Jurkat, Clone E6-1 (cell line): Measurements from ENCODE around the gene ATXN7L1.
"Not testable (repeated sequence)": the region's sequence is repeated elsewhere in the genome, so short reads cannot be mapped to it uniquely, and the experiment has no call there.

Experiments
- DNase-seq: peaks from one replicate; pipeline ENCODE4 v3.0.0-alpha.2; 2011; ENCODE audit warnings: low read depth, low spot score
- H3K4me3 ChIP-seq: 2 replicates; pipeline ENCODE4 v1.5.1; 2011; ENCODE audit warnings: mild to moderate bottlenecking, low read length, control low read depth, moderate library complexity

Gene ATXN7L1

DNA sequence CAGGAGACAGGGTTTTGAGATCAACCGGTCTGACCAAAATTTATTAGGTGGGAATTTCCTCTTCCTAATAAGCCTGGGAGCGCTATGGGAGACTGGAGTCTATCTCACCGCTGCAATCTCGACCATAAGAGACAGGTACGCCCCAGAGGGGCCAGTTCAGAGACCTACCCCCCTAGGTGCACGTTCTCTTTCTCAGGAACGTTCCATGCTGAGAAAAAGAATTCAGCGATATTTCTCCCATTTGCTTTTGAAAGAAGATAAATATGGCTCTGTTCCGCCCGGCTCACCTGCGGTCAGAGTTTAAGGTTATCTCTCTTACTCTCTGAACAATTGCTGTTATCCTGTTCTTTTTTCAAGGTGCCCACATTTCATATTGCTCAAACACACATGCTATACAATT, 179.2 kb downstream of the ATXN7L1 start:
- not testable (repeated sequence) for H3K4me3 ChIP-seq

DNA sequence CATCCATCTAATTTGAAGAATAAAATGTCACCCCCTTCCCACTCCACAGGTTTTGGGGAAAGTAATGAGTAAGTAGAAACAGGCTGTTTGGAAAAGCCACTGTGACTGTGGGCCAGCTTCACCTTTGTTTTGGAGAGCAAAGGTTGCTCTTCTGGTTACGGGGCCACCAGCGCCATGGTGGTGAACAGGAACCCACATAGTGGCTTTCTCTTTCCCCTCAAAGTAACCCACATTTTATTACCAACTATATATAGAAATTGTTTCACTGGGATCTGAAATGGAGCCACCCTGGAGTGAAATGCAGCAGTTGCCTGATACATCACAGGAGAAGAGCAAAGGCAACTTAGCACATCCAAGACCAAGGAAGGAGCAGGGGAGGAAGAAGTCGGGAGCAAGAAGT, 182.8 kb downstream of the ATXN7L1 start:
- no peak overlapping the region for H3K4me3 ChIP-seq
- DNase-seq, result no peak

More for the DNA sequence above, 179.2 kb downstream of the ATXN7L1 start:
- DNase-seq, result not testable (repeated sequence)

DNA sequence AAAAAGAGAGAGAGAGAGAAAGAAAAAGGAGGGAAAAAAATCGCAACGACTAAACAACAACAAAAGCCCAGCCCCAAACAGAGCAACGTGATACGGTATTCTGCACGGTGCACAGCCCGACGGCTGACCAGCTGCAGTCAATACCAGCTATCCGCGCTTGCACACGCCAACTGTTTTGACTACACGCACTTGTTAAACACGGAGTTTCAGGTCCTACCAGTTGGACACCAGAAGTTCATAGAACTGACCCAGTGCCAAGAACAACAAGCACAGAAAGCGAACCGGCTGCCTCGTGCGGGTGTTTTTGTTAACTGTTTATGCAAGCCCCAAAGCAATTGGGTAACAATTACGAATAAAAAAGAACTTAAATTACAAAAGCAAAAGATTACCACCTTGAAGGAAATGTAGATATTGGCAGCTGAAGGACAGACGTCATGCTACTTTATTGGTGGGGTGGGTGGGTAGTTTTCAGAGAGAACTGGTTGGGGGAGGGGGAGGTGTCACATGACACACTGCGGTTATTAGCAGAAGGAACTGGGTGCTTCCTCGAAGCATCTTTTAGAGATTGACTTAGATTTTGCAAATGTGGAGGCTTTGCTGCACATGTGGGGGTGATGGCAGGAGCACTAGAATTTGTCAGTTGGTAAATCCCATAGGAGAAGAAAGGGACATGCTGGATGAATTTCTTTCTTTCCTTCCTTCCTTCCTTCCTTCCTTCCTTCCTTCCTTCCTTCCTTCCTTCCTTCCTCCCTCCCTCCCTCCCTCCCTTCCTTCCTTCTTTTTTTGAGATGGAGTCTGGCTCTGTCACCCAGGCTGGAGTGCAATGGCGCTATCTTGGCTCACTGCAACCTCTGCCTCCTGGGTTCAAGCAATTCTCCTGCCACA, 184.5 kb downstream of the ATXN7L1 start:
- H3K4me3 ChIP-seq, result no peak overlapping the region
- DNase-seq, result no peak

DNA sequence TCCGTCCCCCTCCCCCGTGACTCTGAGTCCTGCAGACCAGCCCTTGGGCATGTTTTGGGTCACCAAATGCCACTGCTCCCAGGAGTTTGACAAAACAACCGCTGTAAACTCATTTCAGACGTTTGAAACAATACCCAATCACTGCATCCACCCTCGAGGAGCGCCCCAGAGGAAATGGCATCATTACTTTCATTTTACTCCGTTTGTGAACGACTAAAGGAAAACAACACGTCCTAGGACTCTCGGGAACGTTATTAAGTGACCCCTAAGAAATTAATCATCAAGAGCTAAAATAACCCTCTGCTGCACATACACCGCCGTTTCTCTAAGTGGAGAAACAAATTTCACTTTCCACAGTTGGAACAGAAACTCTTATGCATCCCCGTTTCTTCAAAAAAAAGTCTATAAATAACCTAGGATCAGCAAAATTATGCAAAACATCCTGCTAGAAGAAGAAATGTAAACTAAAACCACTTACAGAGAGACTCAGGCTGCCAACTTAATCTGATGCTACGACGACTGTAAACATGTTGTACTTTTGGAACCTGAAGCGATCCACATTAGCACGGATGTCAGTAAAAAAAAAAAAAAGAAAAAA, 185.2 kb downstream of the ATXN7L1 start:
- no peak for DNase-seq
- H3K4me3 ChIP-seq, result peak overlapping the region; percentile 39

DNA sequence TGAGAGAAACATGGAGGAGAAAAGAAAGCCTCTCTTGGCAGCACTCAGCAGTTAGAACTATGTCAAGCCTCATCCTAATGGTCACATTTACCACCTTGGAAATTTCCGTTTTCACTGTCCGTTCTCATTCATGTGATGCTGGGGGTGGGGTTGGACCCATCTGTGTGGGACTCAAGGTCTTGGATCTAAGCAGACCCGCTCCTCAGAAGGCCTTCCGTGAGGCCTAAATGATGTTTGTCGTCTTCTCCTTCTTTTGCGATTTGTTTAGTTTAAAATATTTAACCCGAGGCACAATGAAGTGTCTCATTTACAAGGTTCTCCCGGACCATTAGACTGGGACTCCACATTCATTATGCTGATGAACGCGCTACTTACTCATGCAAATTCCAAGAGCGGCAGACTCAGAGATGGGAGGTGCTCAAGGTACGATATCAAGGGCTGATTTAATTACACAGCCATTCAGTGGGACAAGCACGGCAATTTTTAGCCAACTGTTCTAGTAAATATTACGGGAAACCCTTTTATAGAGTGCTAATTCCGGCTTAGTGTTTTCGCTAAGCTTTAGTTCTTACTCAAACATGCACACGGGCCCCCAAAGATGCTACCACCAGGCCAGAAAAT, 186.0 kb downstream of the ATXN7L1 start:
- H3K4me3 ChIP-seq, result no peak overlapping the region

DNA sequence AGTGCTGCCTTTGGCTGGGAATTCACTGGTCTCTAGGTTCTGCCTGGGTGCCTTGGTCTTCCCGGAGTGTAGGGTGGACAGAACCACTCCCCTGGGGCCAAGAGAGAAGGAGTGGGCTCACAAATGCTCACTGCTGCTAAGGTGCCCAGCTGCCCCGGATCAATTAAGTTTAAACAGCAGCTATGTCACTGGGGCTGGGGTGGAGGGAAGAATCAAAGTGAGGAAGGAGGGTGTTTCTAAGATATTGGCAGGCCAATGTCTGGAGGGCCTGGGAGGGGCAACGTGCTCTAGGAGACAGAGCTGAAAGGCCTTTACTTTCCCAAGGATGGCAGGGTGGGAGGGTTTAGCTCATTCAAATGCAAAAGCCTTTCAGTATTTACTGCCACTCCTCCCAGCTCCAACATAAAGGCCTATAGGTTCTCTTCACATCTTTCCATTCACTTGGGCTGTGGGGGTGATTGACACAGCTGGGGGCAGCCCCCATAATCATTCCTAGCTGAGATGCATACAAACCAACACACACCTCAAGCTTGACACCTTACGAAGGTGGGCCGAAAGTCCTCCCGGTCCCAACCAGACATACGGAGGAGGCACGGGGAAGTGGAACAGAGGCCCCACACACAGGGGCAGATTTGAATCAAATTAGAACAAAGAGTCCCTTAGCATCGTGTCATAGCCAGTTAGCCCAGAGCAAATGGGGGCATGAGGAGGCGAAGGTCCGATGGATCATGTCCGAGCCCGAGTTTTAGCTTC, 187.2 kb downstream of the ATXN7L1 start:
- no peak for DNase-seq
- H3K4me3 ChIP-seq, result no peak overlapping the region

More for the DNA sequence above, 186.0 kb downstream of the ATXN7L1 start:
- no peak for DNase-seq

DNA sequence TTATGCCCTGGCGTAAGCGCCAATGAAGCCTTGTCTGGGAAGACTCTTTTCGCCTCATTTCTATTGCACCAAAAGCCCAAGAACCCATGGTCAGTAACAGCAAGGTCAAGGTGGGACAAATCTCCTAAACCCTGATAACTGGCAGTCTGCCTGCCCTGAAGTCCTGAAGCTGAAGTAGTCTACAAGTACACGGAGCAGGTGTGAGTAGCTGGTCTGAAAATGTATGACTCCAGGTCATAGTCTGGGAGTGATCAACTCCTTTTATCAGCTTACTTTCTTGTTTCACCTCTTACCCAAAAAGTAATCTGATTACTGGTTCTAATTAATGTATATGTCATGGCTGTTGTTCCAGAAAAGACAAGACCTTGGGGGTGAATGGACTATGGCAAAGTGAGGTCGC, 187.8 kb downstream of the ATXN7L1 start:
- no peak overlapping the region for H3K4me3 ChIP-seq
- DNase-seq, result no peak

DNA sequence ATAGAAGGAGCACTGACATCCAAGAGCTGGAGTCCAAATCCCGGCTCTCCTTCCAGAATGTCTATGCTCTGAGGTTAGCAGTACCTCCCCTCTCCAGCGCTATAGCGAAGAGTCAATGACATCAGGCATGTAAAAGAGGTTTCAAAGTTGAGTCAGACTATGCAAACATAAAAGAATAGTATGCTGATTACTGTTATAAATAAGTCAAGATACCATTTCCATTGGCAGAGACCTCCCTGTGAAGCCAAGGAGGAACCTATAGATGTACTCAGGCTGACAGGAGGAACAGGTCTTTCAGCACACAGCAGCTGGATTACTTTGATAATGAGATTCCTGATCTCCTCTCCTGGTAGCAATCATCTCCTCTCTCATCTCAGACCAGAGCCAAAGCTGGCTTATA, 191.2 kb downstream of the ATXN7L1 start:
- no peak overlapping the region for H3K4me3 ChIP-seq

DNA sequence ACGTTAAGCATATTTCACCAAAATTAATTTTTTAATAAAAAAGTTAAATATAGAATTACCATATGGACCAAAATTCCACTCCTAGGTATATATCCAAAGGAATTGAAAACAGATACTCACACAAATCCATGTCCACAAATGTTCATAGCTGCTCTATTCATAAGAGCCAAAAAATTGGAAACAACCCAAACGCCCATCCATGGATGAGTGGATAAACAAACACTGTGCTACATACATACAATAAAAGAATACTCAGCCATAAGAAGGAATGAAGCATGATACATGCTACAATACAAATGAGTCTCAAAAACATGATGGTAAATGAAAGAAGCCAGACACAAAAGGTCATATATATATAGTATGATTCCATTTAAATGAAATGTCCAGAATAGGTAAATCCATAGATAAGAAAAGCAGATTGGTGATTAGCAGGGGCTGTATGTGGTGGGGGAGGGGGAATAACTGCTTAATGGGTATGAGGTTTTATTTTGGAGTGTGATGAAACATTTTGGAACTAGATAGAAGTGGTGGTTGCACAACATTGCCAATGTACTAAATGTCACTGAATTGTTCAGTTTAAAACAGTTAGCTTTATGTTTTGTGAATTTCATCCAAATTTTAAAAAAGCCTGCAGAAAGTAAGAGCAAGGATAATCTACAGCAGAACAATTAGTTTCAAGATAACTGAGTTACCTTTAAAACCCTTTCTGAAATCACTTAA, 193.9 kb downstream of the ATXN7L1 start:
- no peak overlapping the region for H3K4me3 ChIP-seq
- no peak for DNase-seq

More for the DNA sequence above, 191.2 kb downstream of the ATXN7L1 start:
- no peak for DNase-seq

DNA sequence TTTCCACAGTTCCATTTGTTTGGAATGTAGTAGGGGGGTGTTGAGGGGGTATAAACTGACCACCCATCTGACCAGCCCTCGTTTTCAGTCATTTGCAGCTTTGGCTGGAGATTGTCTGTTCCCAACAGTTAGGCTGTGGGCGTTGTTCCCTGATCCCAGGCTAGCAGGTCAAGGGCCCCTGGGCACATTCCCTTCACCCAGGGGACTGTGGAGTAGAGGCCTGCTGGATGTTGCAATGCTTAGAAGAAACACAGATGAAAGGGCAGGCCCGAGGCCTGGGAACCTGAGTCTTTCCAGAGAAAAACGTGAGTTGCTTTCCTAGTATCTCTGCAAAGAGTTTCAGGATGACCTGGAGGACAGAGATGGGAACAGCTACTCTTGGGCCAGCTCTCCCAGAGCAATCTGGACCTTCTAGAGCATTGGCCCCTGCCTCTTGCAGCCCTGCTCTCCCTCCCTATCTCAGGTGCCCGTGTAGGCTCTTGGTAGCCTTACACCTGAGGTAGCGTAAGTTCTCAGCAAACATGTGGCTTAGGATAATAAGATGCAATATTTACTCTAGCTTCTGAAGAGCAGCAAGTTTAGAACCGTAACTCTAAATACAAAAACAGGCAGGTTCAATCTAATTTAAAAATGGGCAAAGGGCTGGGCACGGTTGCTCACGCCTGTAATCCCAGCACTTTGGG, 195.8 kb downstream of the ATXN7L1 start:
- no peak for DNase-seq
- H3K4me3 ChIP-seq, result no peak overlapping the region

DNA sequence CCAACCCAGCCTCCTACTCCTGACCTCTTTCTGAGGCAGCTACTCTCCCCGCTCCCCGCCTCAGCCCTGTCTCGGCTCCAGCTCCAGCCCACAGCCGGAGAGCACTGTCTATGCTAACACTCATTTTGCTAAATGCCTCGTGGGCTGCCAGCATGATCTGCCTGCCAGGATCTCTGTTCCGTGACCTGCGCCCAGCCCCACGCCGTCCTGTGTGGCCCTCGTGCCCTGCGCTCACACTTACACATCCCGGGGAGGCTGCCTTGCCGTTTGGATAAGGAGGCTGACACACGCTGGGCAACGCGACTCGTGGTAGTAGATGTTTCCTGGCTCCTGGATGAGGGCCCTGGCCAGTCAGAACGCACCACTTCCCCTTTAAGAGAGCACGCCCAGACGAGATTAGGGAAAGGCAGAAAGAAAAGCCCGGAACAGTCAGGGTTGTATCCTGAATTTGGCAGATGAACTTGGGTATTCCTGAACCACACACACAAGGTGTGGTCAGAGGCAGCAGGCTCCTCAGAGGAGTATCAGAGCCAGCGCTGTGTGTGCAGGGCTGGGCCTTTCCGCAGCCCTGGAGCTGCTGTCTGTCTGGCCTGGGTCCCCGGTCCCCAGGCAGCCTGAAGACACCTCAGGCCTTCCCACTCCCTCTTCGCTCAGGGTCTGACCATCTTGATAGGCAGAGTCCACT, 197.4 kb downstream of the ATXN7L1 start:
- H3K4me3 ChIP-seq, result no peak overlapping the region
- DNase-seq, result no peak

DNA sequence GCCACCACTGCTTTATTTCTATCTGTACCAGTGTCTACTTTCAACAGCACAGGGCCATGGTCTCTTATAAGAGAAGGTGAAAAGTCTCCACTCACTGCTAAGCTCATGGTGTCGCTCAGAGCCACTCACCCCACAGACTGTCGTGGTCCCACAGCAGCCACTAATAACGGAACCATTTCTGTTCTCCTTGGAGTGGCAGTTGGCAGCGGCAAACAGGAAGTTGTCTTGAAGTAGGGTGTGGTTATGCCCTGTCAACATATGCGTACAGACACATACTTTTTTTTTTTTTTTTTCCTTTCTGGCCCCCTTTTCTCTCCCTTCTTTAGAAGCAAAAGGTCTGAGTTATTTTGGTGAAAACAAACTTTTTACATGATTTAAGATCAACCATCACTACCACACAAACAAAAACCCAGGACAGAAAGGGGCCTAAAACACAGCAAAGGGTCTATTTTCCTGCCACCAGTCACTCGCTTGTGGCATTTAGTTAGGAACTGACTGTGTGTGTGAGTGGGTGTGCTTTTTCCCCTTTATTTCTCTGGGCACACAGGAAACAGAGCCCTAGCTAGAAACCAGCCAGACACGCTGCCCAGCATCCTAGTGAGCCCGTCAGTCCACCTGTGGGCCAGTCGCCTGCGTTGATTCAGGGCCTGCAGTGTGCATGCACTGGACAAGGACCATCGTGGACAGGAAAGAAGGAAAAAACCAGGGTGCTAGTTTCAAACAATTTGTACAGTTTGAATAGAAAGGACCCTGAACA, 198.4 kb downstream of the ATXN7L1 start:
- DNase-seq, result peak; percentile 79
- H3K4me3 ChIP-seq, result peak overlapping the region; percentile 66

DNA sequence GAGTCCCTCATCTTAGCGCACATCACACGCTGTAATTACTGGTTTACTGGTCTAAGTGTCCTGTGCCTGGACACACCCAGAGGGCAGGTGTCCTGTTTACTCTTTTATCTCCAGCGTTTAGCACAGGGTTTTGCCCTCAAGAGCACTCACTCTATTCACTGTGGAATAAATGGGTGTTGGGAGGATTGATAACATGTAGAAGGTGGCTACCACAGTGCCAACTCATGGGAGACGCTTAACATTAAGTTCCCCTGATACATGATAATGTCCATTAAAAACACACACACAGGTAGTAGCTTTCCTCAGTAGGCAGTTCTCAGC, 199.0 kb downstream of the ATXN7L1 start:
- peak overlapping the region; percentile 66 for H3K4me3 ChIP-seq
- no peak for DNase-seq

DNA sequence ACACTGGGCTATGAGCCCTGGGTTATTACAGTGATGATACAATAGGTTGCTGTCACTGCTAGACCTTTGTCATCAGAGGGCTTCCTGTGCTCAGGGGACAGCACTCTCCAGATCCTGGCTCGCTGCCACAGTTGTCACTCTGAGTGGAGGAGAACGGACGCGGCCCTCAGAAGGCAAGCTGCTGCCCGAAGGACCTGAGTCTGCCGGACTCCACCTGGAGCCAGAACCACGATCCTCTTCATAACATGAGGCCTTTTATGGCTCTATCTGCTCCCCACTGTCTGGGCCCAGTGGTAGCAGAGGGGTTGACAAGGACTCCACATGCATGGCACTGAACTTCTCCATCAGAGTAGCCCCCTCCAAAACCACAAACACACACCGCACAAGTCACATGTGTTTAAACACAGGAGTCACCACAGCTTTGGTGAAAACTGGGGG, 200.4 kb downstream of the ATXN7L1 start:
- DNase-seq, result peak; percentile 75
- H3K4me3 ChIP-seq, result no peak overlapping the region

DNA sequence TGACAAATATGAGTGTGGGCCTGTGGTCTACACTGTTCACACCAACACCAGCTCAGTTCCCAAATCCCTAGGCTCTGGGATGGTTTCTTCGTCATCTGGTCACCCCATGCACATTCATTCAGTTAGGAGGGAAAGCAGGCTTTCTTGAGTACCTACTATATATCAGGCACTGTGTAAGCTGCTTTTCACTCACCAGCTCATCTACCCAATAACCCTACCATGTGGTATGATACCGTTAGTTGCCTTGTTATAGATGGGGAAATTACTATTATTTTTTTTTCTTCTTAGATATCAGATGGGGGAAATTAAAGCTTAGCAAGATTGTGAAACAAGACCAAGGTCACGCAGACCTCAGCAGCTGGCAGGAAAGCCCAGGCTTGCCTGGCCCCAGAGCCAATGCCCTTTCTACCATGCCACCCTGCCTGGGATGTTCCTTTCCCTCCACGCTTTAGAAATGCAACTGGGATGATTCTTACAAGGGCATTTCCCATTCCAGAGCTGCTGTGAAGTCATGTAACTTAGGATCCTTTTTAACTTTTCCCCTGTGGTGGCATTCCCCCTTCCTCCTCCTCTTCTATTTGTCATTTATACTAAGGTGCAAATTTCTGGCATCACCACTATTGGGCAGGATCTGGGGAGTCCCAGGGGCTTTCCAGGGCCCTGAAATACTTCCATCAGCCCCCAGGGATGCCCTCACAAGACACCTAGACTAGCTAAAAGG, 202.0 kb downstream of the ATXN7L1 start:
- DNase-seq, result no peak
- no peak overlapping the region for H3K4me3 ChIP-seq

DNA sequence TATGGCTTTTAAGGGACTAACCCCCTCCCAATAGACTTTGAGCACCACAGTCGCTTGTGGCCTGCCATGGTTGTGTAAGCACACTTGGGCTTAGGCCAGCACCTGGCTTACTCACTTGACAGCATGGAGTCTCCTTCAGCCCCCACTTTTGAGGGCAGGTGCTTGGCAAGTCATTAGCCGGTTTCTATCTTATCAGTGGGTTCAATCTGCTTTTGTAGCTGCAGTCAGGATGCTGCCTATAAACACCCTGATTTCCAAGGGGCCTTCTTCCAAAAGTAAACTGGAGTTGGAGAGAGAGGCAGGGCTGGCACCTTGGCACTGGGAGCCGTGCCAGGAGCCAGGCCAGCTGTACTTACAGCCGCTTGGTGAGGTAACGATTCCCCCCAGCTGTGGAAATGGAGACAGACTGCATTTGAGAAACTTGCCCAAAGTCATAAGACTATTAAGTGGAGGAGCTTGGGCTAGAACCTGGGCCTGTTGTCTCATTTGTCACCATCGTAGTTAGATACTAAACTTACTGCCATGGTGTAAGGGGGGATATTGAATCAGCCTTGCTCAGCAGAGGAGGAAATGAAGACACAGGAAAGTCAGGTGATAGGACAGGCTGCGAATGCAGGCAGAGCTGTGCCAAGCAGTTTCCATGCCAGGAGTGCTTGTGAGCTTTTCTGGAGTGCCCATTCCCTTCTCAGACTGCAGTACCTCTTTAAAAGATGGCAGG, 202.9 kb downstream of the ATXN7L1 start:
- no peak overlapping the region for H3K4me3 ChIP-seq
- peak; percentile 75 for DNase-seq
